IPS-18c (cell line): Measurements from ENCODE around the gene TMEM116.
"Not testable (repeated sequence)": the region's sequence is repeated elsewhere in the genome, so short reads cannot be mapped to it uniquely, and the experiment has no call there.

ENCODE experiments used
- H3K4me3 ChIP-seq: 2 replicates; pipeline ENCODE4 v1.7.0; 2013; ENCODE audit warnings: low read depth, mild to moderate bottlenecking, low read length, moderate library complexity; ENCODE audit not compliant: insufficient read depth
- H3K9me3 ChIP-seq: one replicate; pipeline ENCODE4 v1.6.1; 2013; ENCODE audit warnings: mild to moderate bottlenecking, low read length, moderate library complexity; ENCODE audit not compliant: control insufficient read depth, insufficient read depth

The TMEM116 gene

GRCh38 chr12:112012775-112013600 lies at the start of gene TMEM116, which contains the start of gene ERP29:
Gene TMEM116, minus strand, starts transcription at chr12:112013165. Its CDS starts 7,895 bp downstream, at chr12:112005270.
Gene ERP29, plus strand, starts transcription at chr12:112013426. Its CDS starts 40 bp downstream, at chr12:112013466.
- H3K4me3 ChIP-seq: peak within 1 kb of the TSS; percentile 97
- H3K9me3 ChIP-seq: peaks cover 3% of the 10 kb centered on the region

DNA sequence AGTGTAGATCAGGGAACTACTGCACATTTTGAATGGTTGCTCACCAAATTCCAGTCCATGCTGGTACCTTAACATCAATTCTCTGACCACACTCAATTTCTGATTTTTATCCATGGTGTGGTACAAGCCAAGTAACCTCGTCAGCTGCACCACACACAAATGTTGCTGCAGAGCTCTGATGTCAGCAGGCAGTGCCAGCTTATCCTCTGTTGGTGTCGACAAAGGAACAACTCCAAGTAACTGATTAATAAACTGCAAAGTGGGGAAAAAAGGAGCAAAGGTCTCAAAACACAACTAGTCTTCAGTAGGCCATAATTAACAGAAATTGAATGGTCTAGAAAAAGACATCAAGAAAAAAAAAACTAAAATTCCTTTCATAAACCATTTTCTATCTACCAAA lies 48.2 kb upstream of the TMEM116 start:
- Histone ChIP-seq H3K9me3 (no peaks in the 10 kb centered on the region), H3K4me3 (no peak overlapping the region)

DNA sequence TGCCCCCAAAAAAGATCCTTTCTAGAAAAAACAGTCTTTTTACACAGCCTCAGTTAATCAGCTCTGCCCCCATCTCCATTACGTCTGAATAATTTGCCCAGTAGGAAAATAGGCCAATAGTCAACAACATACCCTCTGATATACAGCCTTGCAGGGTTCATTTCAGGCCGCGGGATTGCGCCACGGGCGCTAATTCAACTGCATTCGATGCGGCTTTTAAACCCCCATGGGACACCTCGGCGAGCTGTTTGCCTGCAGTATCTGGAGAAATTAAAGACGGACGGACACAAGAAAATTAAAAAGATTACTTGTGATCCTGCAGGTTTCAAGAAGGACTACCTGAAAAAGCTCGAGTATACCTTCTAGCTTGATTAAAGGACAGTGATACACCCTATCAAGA lies 36.4 kb upstream of the TMEM116 start:
- no peak overlapping the region for H3K4me3 ChIP-seq
- H3K9me3 ChIP-seq: no peaks in the 10 kb centered on the region

- no peaks in the 10 kb centered on the region for H3K9me3 ChIP-seq
These were observed 33.0 kb upstream of the TMEM116 start for GRCh38 chr12:112046003-112046402.

DNA sequence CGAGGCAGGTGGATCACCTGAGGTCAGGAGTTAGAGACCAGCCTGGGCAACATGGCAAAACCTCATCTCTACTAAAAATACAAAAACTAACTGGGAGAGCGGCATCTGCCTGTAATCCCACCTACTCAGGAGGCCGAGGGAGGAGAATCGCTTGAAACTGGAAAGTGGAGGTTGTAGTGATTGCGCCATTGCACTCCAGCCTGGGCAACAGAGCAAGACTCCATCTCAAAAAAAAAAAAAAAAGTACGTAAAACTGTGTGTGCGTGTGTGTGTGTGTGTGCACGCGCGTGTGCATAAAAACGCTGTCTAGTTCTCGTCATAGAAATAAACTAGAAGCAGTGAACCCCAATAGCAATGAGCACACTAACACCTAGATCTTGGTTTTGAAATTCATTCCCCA lies 23.6 kb upstream of the TMEM116 start:
- H3K9me3 ChIP-seq, H3K4me3 ChIP-seq: not testable (repeated sequence)

More at GRCh38 chr12:112046003-112046402, 33.0 kb upstream of the TMEM116 start:
- no peak overlapping the region for H3K4me3 ChIP-seq

- no peak overlapping the region for H3K4me3 ChIP-seq
- H3K9me3 ChIP-seq: no peaks in the 10 kb centered on the region
These were observed 22.3 kb upstream of the TMEM116 start for GRCh38 chr12:112035219-112035785.

GRCh38 chr12:112032292-112032691 lies 19.3 kb upstream of the TMEM116 start:
- no peak overlapping the region for H3K4me3 ChIP-seq
- H3K9me3 ChIP-seq: no peaks in the 10 kb centered on the region

GRCh38 chr12:112031472-112031871 lies 18.5 kb upstream of the TMEM116 start:
- H3K4me3 ChIP-seq: no peak overlapping the region
- no peaks in the 10 kb centered on the region for H3K9me3 ChIP-seq

GRCh38 chr12:112029301-112029700 lies 16.3 kb upstream of the TMEM116 start:
- H3K9me3 ChIP-seq: no peaks in the 10 kb centered on the region

GRCh38 chr12:112025808-112026375 lies 12.9 kb upstream of the TMEM116 start:
- H3K9me3 ChIP-seq: no peaks in the 10 kb centered on the region
- H3K4me3 ChIP-seq: no peak overlapping the region

More at GRCh38 chr12:112029301-112029700, 16.3 kb upstream of the TMEM116 start:
- H3K4me3 ChIP-seq: no peak overlapping the region

GRCh38 chr12:112023759-112024396 lies 10.9 kb upstream of the TMEM116 start:
- Histone ChIP-seq H3K9me3 (no peaks in the 10 kb centered on the region), H3K4me3 (no peak overlapping the region)

DNA sequence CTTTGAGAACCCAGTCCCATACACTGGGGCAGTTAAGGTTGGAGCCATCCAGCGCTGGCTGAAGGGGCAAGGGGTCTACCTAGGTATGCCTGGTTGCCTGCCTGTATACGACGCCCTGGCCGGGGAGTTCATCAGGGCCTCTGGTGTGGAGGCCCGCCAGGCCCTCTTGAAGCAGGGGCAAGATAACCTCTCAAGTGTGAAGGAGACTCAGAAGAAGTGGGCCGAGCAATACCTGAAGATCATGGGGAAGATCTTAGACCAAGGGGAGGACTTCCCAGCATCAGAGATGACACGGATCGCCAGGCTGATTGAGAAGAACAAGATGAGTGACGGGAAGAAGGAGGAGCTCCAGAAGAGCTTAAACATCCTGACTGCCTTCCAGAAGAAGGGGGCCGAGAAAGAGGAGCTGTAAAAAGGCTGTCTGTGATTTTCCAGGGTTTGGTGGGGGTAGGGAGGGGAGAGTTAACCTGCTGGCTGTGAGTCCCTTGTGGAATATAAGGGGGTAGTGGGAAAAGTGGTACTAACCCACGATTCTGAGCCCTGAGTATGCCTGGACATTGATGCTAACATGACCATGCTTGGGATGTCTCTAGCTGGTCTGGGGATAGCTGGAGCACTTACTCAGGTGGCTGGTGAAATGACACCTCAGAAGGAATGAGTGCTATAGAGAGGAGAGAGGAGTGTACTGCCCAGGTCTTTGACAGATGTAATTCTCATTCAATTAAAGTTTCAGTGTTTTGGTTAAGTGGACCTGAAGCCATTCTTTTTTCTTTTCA lies 9.5 kb upstream of the TMEM116 start:
- no peaks in the 10 kb centered on the region for H3K9me3 ChIP-seq

GRCh38 chr12:112020947-112021457 lies 8.0 kb upstream of the TMEM116 start:
- Histone ChIP-seq H3K9me3 (no peaks in the 10 kb centered on the region), H3K4me3 (no peak overlapping the region)

More for the DNA sequence above, 9.5 kb upstream of the TMEM116 start:
- no peak overlapping the region for H3K4me3 ChIP-seq

DNA sequence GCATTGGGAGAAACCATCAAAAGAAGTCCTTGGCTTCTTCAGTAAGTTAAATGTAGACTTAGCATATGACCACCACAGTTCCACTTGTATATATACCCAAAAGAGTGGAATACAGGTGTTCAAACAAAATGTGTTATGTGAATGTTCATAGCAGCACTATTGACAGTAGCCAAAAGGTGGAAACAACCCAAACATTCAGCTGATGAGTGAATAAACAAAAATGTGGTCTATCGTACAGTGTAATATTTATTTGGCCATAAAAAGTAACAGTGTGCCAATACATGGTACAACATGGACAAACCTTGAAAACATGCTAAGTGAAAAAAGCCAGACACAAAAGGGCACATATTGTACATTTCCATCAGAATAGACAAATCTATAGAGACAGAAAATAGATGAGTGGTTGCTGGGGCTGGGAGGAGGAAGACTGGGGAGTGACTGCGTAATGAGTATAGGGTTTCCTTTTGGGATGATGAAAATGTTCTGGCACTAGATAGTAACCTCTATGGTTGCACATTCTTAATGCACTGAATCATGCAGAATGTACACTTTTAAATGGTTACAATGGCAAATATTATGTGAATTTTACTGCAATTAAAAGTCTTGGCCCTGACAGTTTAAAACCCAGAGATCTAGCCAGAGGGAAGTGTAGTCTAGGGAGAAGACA lies 5.7 kb upstream of the TMEM116 start:
- Histone ChIP-seq H3K4me3 (no peak overlapping the region), H3K9me3 (peaks cover 3% of the 10 kb centered on the region)

GRCh38 chr12:112017041-112017440 lies 4.1 kb upstream of the TMEM116 start:
- peaks cover 3% of the 10 kb centered on the region for H3K9me3 ChIP-seq
- no peak overlapping the region for H3K4me3 ChIP-seq

DNA sequence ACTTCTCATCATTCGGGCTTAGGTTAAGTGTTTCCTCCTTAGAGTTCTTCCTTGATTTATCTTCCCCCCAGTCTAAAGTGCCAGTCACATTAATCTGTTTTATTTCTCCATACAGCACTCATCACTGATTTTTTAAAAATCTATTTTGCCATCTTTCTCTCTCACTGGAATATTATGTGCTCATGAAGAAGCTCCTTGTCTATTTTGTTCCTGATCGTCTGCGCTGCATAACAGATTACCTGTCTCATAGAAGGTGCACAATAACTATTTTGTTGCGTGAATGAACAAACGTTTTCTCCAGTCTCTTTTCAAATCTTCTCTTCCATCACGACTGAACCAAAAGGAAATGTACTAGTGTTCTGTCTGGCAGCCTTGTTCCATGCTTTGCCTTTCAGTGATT lies 3.0 kb upstream of the TMEM116 start:
- Histone ChIP-seq H3K9me3 (peaks cover 3% of the 10 kb centered on the region), H3K4me3 (no peak overlapping the region)
